ENCODE results near the gene PRKAR1B. TPM values are rescaled to one million over a fixed set of nuclear protein-coding genes. Genes with fewer than 3 reads are reported as not detected.

PRKAR1B gene
- total and polyA plus RNA-seq, 8 donors, result 16.3 to 43.5 (median 37.6) TPM

GRCh38 chr7:772861-773621, 46.0 kb upstream of the PRKAR1B start:
- peak in 1 of 4 donors; percentile 75 for DNase-seq
- intact Hi-C loops (cut with DNase I), result loop anchor here in 1 of 2 donors (5.0 kb wide), 1 partner anchor 451 kb away; no protein-coding TSS in a partner anchor
- Histone ChIP-seq H3K27ac (no peak overlapping the region), H3K9me3 (no peaks in the 10 kb centered on the region), H3K4me1 (peaks cover 5 to 7% of the 10 kb centered on the region in 2 donors), H3K36me3 (peaks cover 0 to 76% of the 10 kb centered on the region in 2 donors), H3K4me3 (no peak overlapping the region), H3K27me3 (no peaks in the 10 kb centered on the region)
- no peak for ATAC-seq
- TF ChIP-seq, protein P1, sequence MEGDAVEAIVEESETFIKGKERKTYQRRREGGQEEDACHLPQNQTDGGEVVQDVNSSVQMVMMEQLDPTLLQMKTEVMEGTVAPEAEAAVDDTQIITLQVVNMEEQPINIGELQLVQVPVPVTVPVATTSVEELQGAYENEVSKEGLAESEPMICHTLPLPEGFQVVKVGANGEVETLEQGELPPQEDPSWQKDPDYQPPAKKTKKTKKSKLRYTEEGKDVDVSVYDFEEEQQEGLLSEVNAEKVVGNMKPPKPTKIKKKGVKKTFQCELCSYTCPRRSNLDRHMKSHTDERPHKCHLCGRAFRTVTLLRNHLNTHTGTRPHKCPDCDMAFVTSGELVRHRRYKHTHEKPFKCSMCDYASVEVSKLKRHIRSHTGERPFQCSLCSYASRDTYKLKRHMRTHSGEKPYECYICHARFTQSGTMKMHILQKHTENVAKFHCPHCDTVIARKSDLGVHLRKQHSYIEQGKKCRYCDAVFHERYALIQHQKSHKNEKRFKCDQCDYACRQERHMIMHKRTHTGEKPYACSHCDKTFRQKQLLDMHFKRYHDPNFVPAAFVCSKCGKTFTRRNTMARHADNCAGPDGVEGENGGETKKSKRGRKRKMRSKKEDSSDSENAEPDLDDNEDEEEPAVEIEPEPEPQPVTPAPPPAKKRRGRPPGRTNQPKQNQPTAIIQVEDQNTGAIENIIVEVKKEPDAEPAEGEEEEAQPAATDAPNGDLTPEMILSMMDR (IDR thresholded peaks at IDR 0.05), result no peak

- TF ChIP-seq, protein P1 (IDR thresholded peaks at IDR 0.05), result no peak
- intact Hi-C loops (cut with DNase I), result loop anchor here in 1 of 2 donors (5.0 kb wide), 1 partner anchor 450 kb away; no protein-coding TSS in a partner anchor
- H3K27ac ChIP-seq, result no peak overlapping the region
- ATAC-seq, result no peak
- peaks cover 0 to 78% of the 10 kb centered on the region in 2 donors for H3K36me3 ChIP-seq
- H3K27me3 ChIP-seq, result no peaks in the 10 kb centered on the region
- peaks cover 5 to 7% of the 10 kb centered on the region in 2 donors for H3K4me1 ChIP-seq
- no peak overlapping the region for H3K4me3 ChIP-seq
- no peaks in the 10 kb centered on the region for H3K9me3 ChIP-seq
- DNase-seq, result peak in 1 of 4 donors; percentile 57
These were observed 45.3 kb upstream of the PRKAR1B start for GRCh38 chr7:772392-772791.

GRCh38 chr7:772005-772294, 44.9 kb upstream of the PRKAR1B start:
- intact Hi-C loops (cut with DNase I), result loop anchor here in 1 of 2 donors (5.0 kb wide), 1 partner anchor 450 kb away; no protein-coding TSS in a partner anchor
- no peaks in the 10 kb centered on the region for H3K9me3 ChIP-seq
- peak overlapping the region in 1 of 2 donors; percentile 41 for H3K27ac ChIP-seq
- H3K4me3 ChIP-seq, result no peak overlapping the region
- H3K27me3 ChIP-seq, result no peaks in the 10 kb centered on the region
- no peak for ATAC-seq
- DNase-seq, result peak in 1 of 4 donors; percentile 59
- TF ChIP-seq, protein P1 (IDR thresholded peaks at IDR 0.05), result no peak
- H3K4me1 ChIP-seq, result peaks cover 5 to 7% of the 10 kb centered on the region in 2 donors
- peaks cover 0 to 76% of the 10 kb centered on the region in 2 donors for H3K36me3 ChIP-seq

DNA sequence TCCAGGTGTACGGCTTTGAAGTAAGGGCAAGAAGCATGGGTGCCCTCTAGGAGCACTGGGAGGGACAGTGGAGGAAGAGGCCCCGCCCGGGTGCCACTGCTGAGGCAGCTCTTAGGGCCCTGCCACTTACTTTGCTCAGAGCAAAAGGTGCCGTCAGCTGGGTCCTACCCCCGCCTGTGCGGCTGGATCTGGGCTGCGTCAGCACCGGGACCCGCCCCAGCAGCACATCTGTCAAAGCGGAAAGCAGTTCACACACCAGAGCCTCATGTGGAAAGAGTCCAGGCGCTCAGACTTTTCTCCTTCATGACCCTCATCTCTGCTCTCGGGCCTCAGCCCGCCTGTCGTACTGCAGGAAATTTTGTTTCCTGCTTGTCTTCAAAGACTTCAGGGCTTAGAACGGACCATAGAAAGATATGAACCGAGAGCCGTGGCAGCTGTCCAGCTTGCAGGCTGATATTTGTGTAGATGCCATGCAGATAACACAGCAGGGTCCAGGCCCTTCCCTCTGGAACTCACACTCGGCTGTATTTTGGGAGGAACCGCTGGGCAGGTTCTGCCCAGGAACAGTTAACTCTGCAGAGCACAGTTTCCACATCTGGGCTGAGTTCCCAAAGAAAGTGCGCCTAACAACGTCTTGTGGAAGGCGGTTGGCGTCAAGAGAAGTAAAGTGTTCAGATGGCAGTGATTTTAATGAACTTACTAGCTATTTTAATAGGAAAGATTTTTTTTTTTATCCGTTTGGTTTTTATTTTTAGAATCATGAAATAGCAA, 44.3 kb upstream of the PRKAR1B start:
- Histone ChIP-seq H3K4me1 (peaks cover 5 to 7% of the 10 kb centered on the region in 2 donors), H3K27me3 (no peaks in the 10 kb centered on the region), H3K27ac (peak overlapping the region; percentile 29 to 41), H3K36me3 (peaks cover 0 to 74% of the 10 kb centered on the region in 2 donors), H3K4me3 (no peak overlapping the region), H3K9me3 (no peaks in the 10 kb centered on the region)
- ATAC-seq (peak; percentile 59), DNase-seq (peak in 2 of 4 donors; percentile 51 to 76)
- intact Hi-C loops (cut with DNase I), result loop anchor here in 1 of 2 donors (5.0 kb wide), 1 partner anchor 449 kb away; no protein-coding TSS in a partner anchor
- TF ChIP-seq, protein P1 (IDR thresholded peaks at IDR 0.05), result no peak

GRCh38 chr7:770741-771166, 43.7 kb upstream of the PRKAR1B start:
- Histone ChIP-seq H3K27me3 (no peaks in the 10 kb centered on the region), H3K9me3 (no peaks in the 10 kb centered on the region), H3K4me3 (no peak overlapping the region), H3K36me3 (peaks cover 0 to 74% of the 10 kb centered on the region in 2 donors), H3K4me1 (peaks cover 5 to 7% of the 10 kb centered on the region in 2 donors), H3K27ac (peak overlapping the region; percentile 29 to 41)
- intact Hi-C loops (cut with DNase I), result loop anchor here in 1 of 2 donors (5.0 kb wide), 1 partner anchor 448 kb away; no protein-coding TSS in a partner anchor
- TF ChIP-seq, protein P1 (IDR thresholded peaks at IDR 0.05), result no peak
- no peak for ATAC-seq
- no peak for DNase-seq
